ENCODE measurements around the gene P2RY6.

P2RY6 gene

GRCh38 chr11:73299751-73300150 lies 27.6 kb downstream of the P2RY6 start:
- DNase-seq = no peak

GRCh38 chr11:73306069-73306841 lies 34.1 kb downstream of the P2RY6 start:
- no peak for DNase-seq

- no peak for DNase-seq
Measured at GRCh38 chr11:73306977-73307322, 34.8 kb downstream of the P2RY6 start.

- peak; percentile 94 for DNase-seq
Measured at GRCh38 chr11:73307323-73308002, 35.3 kb downstream of the P2RY6 start.

GRCh38 chr11:73308003-73308960 lies 36.1 kb downstream of the P2RY6 start, which contains the start of gene ARHGEF17:
Gene ARHGEF17 (plus strand): TSS chr11:73308276. CDS start chr11:73308639, 363 bp downstream.
- DNase-seq = no peak

GRCh38 chr11:73308961-73309919 lies 37.1 kb downstream of the P2RY6 start:
- DNase-seq = no peak

GRCh38 chr11:73310076-73310475 lies 37.9 kb downstream of the P2RY6 start:
- no peak for DNase-seq

GRCh38 chr11:73310661-73311393 lies 38.7 kb downstream of the P2RY6 start:
- no peak for DNase-seq

- no peak for DNase-seq
Measured at GRCh38 chr11:73311394-73311869, 39.3 kb downstream of the P2RY6 start.

- no peak for DNase-seq
Measured at GRCh38 chr11:73312036-73312435, 39.9 kb downstream of the P2RY6 start.

- DNase-seq = no peak
Measured at GRCh38 chr11:73312851-73313327, 40.8 kb downstream of the P2RY6 start.

GRCh38 chr11:73313652-73314051 lies 41.5 kb downstream of the P2RY6 start:
- no peak for DNase-seq

GRCh38 chr11:73314117-73314961 lies 42.2 kb downstream of the P2RY6 start:
- no peak for DNase-seq

GRCh38 chr11:73315293-73316020 lies 43.3 kb downstream of the P2RY6 start:
- no peak for DNase-seq

- no peak for DNase-seq
Measured at GRCh38 chr11:73316422-73316821, 44.3 kb downstream of the P2RY6 start.

GRCh38 chr11:73317373-73317772 lies 45.2 kb downstream of the P2RY6 start:
- DNase-seq = peak; percentile 29

- no peak for DNase-seq
Measured at GRCh38 chr11:73317803-73318202, 45.7 kb downstream of the P2RY6 start.

- no peak for DNase-seq
Measured at GRCh38 chr11:73318501-73319011, 46.4 kb downstream of the P2RY6 start.

Measured in NCI-H2107 (cell line).